ENCODE measurements around the gene KIF21A.

GRCh38 chr12:39267886-39268285 lies 175.0 kb downstream of the KIF21A start:
- no peak for TF ChIP-seq HOXD1 (CRISPR knock-in tag; IDR thresholded peaks at IDR 0.05)
- no peak for TF ChIP-seq YY1 (IDR thresholded peaks at IDR 0.05; ENCODE audit: insufficient read depth, insufficient replicate concordance, low read depth, low read length)
- TF ChIP-seq HDAC1 (CRISPR knock-in tag; IDR thresholded peaks at IDR 0.05): no peak
- no peak for TF ChIP-seq ZNF207 (IDR thresholded peaks at IDR 0.05; ENCODE audit: borderline replicate concordance)
- no peak for TF ChIP-seq MEIS2 (CRISPR knock-in tag; IDR thresholded peaks at IDR 0.05)
- TF ChIP-seq PREB (CRISPR knock-in tag; IDR thresholded peaks at IDR 0.05): no peak
- no peak for TF ChIP-seq NPAS2 (CRISPR knock-in tag; IDR thresholded peaks at IDR 0.05; ENCODE audit: borderline replicate concordance)
- no peak for TF ChIP-seq NR2F6 (IDR thresholded peaks at IDR 0.05)
- TF ChIP-seq NR2F6 (CRISPR knock-in tag; IDR thresholded peaks at IDR 0.05): no peak
- TF ChIP-seq IRF2 (CRISPR knock-in tag; IDR thresholded peaks at IDR 0.05): no peak
- TF ChIP-seq ARID2 (CRISPR knock-in tag; IDR thresholded peaks at IDR 0.05; ENCODE audit: borderline replicate concordance): no peak
- no peak for TF ChIP-seq GATAD2A (CRISPR knock-in tag; IDR thresholded peaks at IDR 0.05)
